SU-DHL-6 (cell line): ENCODE measurements around the gene PPP2R5D.
"Not testable (repeated sequence)": the region's sequence is repeated elsewhere in the genome, so short reads cannot be mapped to it uniquely, and the experiment has no call there.

ENCODE experiments used
- H2AFZ ChIP-seq: fragments of 200-600 bp; sonication (generic); 2 replicates; pipeline ENCODE4 v1.6.1; 2014; ENCODE audit warnings: low read depth, mild to moderate bottlenecking, moderate library complexity, mixed read lengths, antibody characterized with exemption, low read length; ENCODE audit not compliant: severe bottlenecking
- H3F3A ChIP-seq: fragments of 200-600 bp; shearing (Covaris generic); 2 replicates; pipeline ENCODE4 v1.6.0; 2016; ENCODE audit warnings: antibody characterized with exemption, mild to moderate bottlenecking; ENCODE audit not compliant: insufficient read depth
- H3K27ac ChIP-seq: fragments of 200-600 bp; sonication (generic); 2 replicates; pipeline ENCODE4 v1.5.1; 2016; ENCODE audit warnings: low read depth, mild to moderate bottlenecking, low read length, moderate library complexity, mixed read lengths
- H3K27me3 ChIP-seq: fragments of 200-600 bp; sonication (generic), shearing (Covaris generic); 2 replicates; pipeline ENCODE4 v1.6.0; 2014; ENCODE audit warnings: mild to moderate bottlenecking, low read length
- H3K36me3 ChIP-seq: fragments of 200-600 bp; sonication (generic); 2 replicates; pipeline ENCODE4 v1.6.1; 2014; ENCODE audit warnings: mild to moderate bottlenecking, low read length, mixed read lengths
- H3K4me2 ChIP-seq: fragments of 300-600, 200-600 bp; shearing (Covaris generic), sonication (generic); 2 replicates; pipeline ENCODE4 v1.6.0; 2014; ENCODE audit warnings: low read length, low read depth, mild to moderate bottlenecking; ENCODE audit not compliant: poor library complexity, severe bottlenecking
- H3K4me3 ChIP-seq: fragments of 200-600 bp; sonication (generic); 2 replicates; pipeline ENCODE4 v1.5.1; 2014; ENCODE audit warnings: antibody characterized with exemption, low read length, mild to moderate bottlenecking, mixed read lengths; ENCODE audit not compliant: insufficient read depth, poor library complexity, severe bottlenecking
- H3K79me2 ChIP-seq: fragments of 200-600 bp; sonication (generic); 2 replicates; pipeline ENCODE4 v1.6.1; 2014; ENCODE audit warnings: mild to moderate bottlenecking, low read length, moderate library complexity; ENCODE audit not compliant: insufficient read depth
- H3K9ac ChIP-seq: fragments of 200-600 bp; sonication (generic); 2 replicates; pipeline ENCODE4 v1.7.0; 2014; ENCODE audit warnings: mild to moderate bottlenecking, low read length
- H3K9me2 ChIP-seq: fragments of 200-600 bp; sonication (generic); replicated peaks from 2 replicates; pipeline ENCODE4 v1.6.1; 2014; ENCODE audit warnings: low read length; ENCODE audit not compliant: insufficient read depth
- H3K9me3 ChIP-seq: fragments of 200-600 bp; sonication (generic); 2 replicates; pipeline ENCODE4 v1.6.1; 2014; ENCODE audit warnings: low read length, mixed read lengths; ENCODE audit not compliant: insufficient read depth
- H4K20me1 ChIP-seq: fragments of 200-600 bp; sonication (generic); 2 replicates; pipeline ENCODE4 v1.6.1; 2014; ENCODE audit warnings: low read depth, mild to moderate bottlenecking, antibody characterized with exemption, low read length, moderate library complexity, mixed read lengths
- CTCF ChIP-seq: fragments of 200-600 bp; sonication (generic); IDR thresholded peaks from one replicate; pipeline ENCODE4 v1.5.1; 2017; ENCODE audit warnings: antibody characterized with exemption, mild to moderate bottlenecking, low read length, moderate library complexity; ENCODE audit not compliant: insufficient read depth, poor library complexity, severe bottlenecking
- EZH2phosphoT487 ChIP-seq: fragments of 200-600 bp; sonication (generic), shearing (Covaris generic); conservative IDR thresholded peaks from 2 replicates; pipeline ENCODE4 v1.6.1; 2018; ENCODE audit warnings: mild to moderate bottlenecking, antibody characterized with exemption, low read length, moderate library complexity, mixed read lengths

Gene PPP2R5D

GRCh38 chr6:42947950-42948349 lies 36.4 kb upstream of the PPP2R5D start:
- Histone ChIP-seq H4K20me1 (no peaks in the 10 kb centered on the region), H3K9ac (no peak overlapping the region), H3K27me3 (no peaks in the 10 kb centered on the region), H2AFZ (no peak overlapping the region), H3K27ac (no peak overlapping the region), H3K36me3 (no peaks in the 10 kb centered on the region), H3K4me2 (no peak overlapping the region), H3K4me3 (no peak overlapping the region), H3K9me2 (no peaks in the 10 kb centered on the region), H3K79me2 (no peaks in the 10 kb centered on the region), H3K9me3 (no peaks in the 10 kb centered on the region), H3F3A (peaks cover 5% of the 10 kb centered on the region; the same call in 1 of the 2 replicates)
- no peak for TF ChIP-seq EZH2phosphoT487
- TF ChIP-seq CTCF: no peak

- H3K9me3 ChIP-seq: no peaks in the 10 kb centered on the region
- H3F3A ChIP-seq: no peaks in the 10 kb centered on the region; the same call in 1 of the 2 replicates
- TF ChIP-seq CTCF: no peak
- H3K4me3 ChIP-seq: no peak overlapping the region
- no peaks in the 10 kb centered on the region for H3K79me2 ChIP-seq
- H3K4me2 ChIP-seq: no peak overlapping the region
- no peak overlapping the region for H3K9ac ChIP-seq
- no peak overlapping the region for H2AFZ ChIP-seq
- H3K27ac ChIP-seq: no peak overlapping the region
- no peaks in the 10 kb centered on the region for H3K27me3 ChIP-seq
- H3K9me2 ChIP-seq: no peaks in the 10 kb centered on the region
- no peaks in the 10 kb centered on the region for H4K20me1 ChIP-seq
- no peaks in the 10 kb centered on the region for H3K36me3 ChIP-seq
Measured at GRCh38 chr6:42952389-42952788, 32.0 kb upstream of the PPP2R5D start.

GRCh38 chr6:42954405-42954804 lies 30.0 kb upstream of the PPP2R5D start:
- H3F3A ChIP-seq, H3K9me3 ChIP-seq, H2AFZ ChIP-seq, H4K20me1 ChIP-seq, H3K79me2 ChIP-seq, H3K36me3 ChIP-seq, H3K27ac ChIP-seq, H3K4me3 ChIP-seq, H3K9ac ChIP-seq, H3K9me2 ChIP-seq, H3K27me3 ChIP-seq, H3K4me2 ChIP-seq: not testable (repeated sequence)

- no peaks in the 10 kb centered on the region for H4K20me1 ChIP-seq
- no peaks in the 10 kb centered on the region for H3K27me3 ChIP-seq
- TF ChIP-seq CTCF: no peak
- TF ChIP-seq EZH2phosphoT487: no peak
- no peaks in the 10 kb centered on the region for H3K79me2 ChIP-seq
- H2AFZ ChIP-seq: no peak overlapping the region
- H3K27ac ChIP-seq: no peak overlapping the region
- no peak overlapping the region for H3K4me3 ChIP-seq
- no peaks in the 10 kb centered on the region for H3K9me3 ChIP-seq
- no peaks in the 10 kb centered on the region for H3K36me3 ChIP-seq
- H3K9ac ChIP-seq: no peak overlapping the region
- H3K4me2 ChIP-seq: no peak overlapping the region
- no peaks in the 10 kb centered on the region for H3K9me2 ChIP-seq
- no peaks in the 10 kb centered on the region for H3F3A ChIP-seq
Measured at GRCh38 chr6:42958125-42958524, 26.2 kb upstream of the PPP2R5D start.
